ENCODE data around the gene USP48. TPM values are rescaled to one million over a fixed set of nuclear protein-coding genes. Genes with fewer than 3 reads are reported as not detected.

USP48 gene
- total and polyA plus RNA-seq, 2 of the 13 experiments (the other 11 are each of a cell fraction or from before 2014, with no cell fraction given), result 30.4 to 30.7 TPM

GRCh38 chr1:21669258-21670058 lies 113.5 kb downstream of the USP48 start, which contains the start of gene RAP1GAP (continued):
- peak; percentile 92 for TF ChIP-seq UBTF (CRISPR knock-in tag; IDR thresholded peaks at IDR 0.05)
- peak; percentile 93 for TF ChIP-seq SALL1 (CRISPR knock-in tag; IDR thresholded peaks at IDR 0.05)
- no peak for TF ChIP-seq ZNF740 (CRISPR knock-in tag; IDR thresholded peaks at IDR 0.05)
- TF ChIP-seq CERS6 (CRISPR knock-in tag; IDR thresholded peaks at IDR 0.05), result no peak
- no peak for TF ChIP-seq ADNP (CRISPR knock-in tag; IDR thresholded peaks at IDR 0.05)
- TF ChIP-seq ZNF580 (CRISPR knock-in tag; IDR thresholded peaks at IDR 0.05; ENCODE audit: borderline replicate concordance, low read depth), result peak; percentile 95
- no peak; the same call in 1 of the 2 replicates for TF ChIP-seq ZNF121 (CRISPR knock-in tag; IDR thresholded peaks at IDR 0.05)
- TF ChIP-seq SOX6 (IDR thresholded peaks at IDR 0.05), result no peak
- TF ChIP-seq SOX6 (CRISPR knock-in tag; IDR thresholded peaks at IDR 0.05), result peak; percentile 79
- no peak for TF ChIP-seq ZNF335 (CRISPR knock-in tag; IDR thresholded peaks at IDR 0.05)
- TF ChIP-seq CHCHD3 (CRISPR knock-in tag; IDR thresholded peaks at IDR 0.05), result no peak
- no peak for TF ChIP-seq PHB2 (IDR thresholded peaks at IDR 0.05; ENCODE audit: partially characterized antibody)
- TF ChIP-seq TERF1 (CRISPR knock-in tag; IDR thresholded peaks at IDR 0.05), result no peak
- TF ChIP-seq ZNF253 (CRISPR knock-in tag; IDR thresholded peaks at IDR 0.05; ENCODE audit: borderline replicate concordance), result peak; percentile 79; the same call in 1 of the 2 replicates
- TF ChIP-seq ZBTB7A (CRISPR knock-in tag; IDR thresholded peaks at IDR 0.05), result peak; percentile 87
- peak; percentile 77 for TF ChIP-seq ZNF609 (CRISPR knock-in tag; IDR thresholded peaks at IDR 0.05; ENCODE audit: borderline replicate concordance)
- 0 out of 2 replicates have a peak, but pooled peaks have one; percentile 82 for TF ChIP-seq SNAPC5 (CRISPR knock-in tag; IDR thresholded peaks at IDR 0.05; ENCODE audit: borderline replicate concordance)
- peak; percentile 35; the same call in 1 of the 2 replicates for TF ChIP-seq ZNF713 (CRISPR knock-in tag; IDR thresholded peaks at IDR 0.05)
- no peak for TF ChIP-seq NFE2L2 (IDR thresholded peaks at IDR 0.05; ENCODE audit: low read length)
